Measurements from ENCODE around the gene SPTB. TPM values are rescaled to one million over a fixed set of nuclear protein-coding genes. Genes with fewer than 3 reads are reported as not detected.
A peak's percentile ranks its signal among the peaks of the same experiment; 100 is the strongest.

Gene SPTB
- total and polyA plus RNA-seq, 9 of the 15 experiments (the other 6 are each of a cell fraction or from before 2014, with no cell fraction given) = 0.21 to 45.9 (median 11.7) TPM

- 45% methylated on average over 4 of the region's 8 CpGs for WGBS (ENCODE audit: insufficient coverage, low coverage, missing lambda C conversion rate)
- no peaks in the 10 kb centered on the region for H3K79me2 ChIP-seq (ENCODE audit: control insufficient read depth, insufficient read depth, low read length)
- no peak overlapping the region for H3K4me3 ChIP-seq
- DNase-seq (ENCODE audit: extremely low read depth in 1 of 4, low spot score in 3 of 4) (peak in 2 of 4 experiments; percentile 38 to 46), FAIRE-seq (no peak), ATAC-seq (peak; percentile 39; the same call in 1 of the 3 replicates)
- H3K27me3 ChIP-seq (ENCODE audit: control insufficient read depth in 2 of 2, insufficient read depth in 2 of 2, low read length in 2 of 2) = no peaks in the 10 kb centered on the region
- H4K20me1 ChIP-seq (replicated peaks; ENCODE audit: control insufficient read depth, insufficient read depth, low read length) = no peaks in the 10 kb centered on the region
- H3K9ac ChIP-seq (ENCODE audit: insufficient read depth in 1 of 2, low read depth in 2 of 2, low read length in 2 of 2) = no peak overlapping the region
- no peak overlapping the region for H3K27ac ChIP-seq (ENCODE audit: extremely low read depth, low read depth, low read length)
- no TSS peak for BruUV-seq (replicated peaks)
- CTCF ChIA-PET (ENCODE audit: low intra/inter-chr PET ratio) = no interaction called here
- H3K4me2 ChIP-seq (ENCODE audit: insufficient read depth, low read length) = no peak overlapping the region
- in situ Hi-C loops (cut with MboI) (no loop called here), intact Hi-C loops (cut with micrococcal nuclease) (no loop called here)
- H3K9me3 ChIP-seq (replicated peaks; ENCODE audit: control insufficient read depth, insufficient read depth, low read depth, low read length) = no peaks in the 10 kb centered on the region
- peaks cover 18% of the 10 kb centered on the region; the same call in 1 of the 3 replicates for H3K36me3 ChIP-seq (ENCODE audit: control insufficient read depth, insufficient read depth, low read length)
- POLR2A ChIA-PET = interaction anchor here (0.7 to 1.3 kb wide), 2 partner anchors 15 to 33 kb away, joined by 4 to 5 read pairs; no protein-coding TSS in a partner anchor
- H3K9me1 ChIP-seq (ENCODE audit: control insufficient read depth, insufficient read depth, low read length) = no peaks in the 10 kb centered on the region
- H3K4me1 ChIP-seq (replicated peaks in 1 of 2; ENCODE audit: control insufficient read depth in 2 of 2, insufficient read depth in 2 of 2, low read length in 2 of 2) = no peaks in the 10 kb centered on the region; a peak in 2 of 5 replicates
- H2AFZ ChIP-seq (ENCODE audit: low read depth, low read length) = no peak overlapping the region
- no peak for TF ChIP-seq KLF10 (CRISPR knock-in tag; IDR thresholded peaks at IDR 0.05)
- no peak for TF ChIP-seq MECOM (CRISPR knock-in tag; IDR thresholded peaks at IDR 0.05)
- no peak for TF ChIP-seq ZNF253 (CRISPR knock-in tag; conservative IDR thresholded peaks at IDR 0.05)
- TF ChIP-seq RBM25 (IDR thresholded peaks at IDR 0.05; ENCODE audit: low read depth, low read length, severe bottlenecking) = no peak
- TF ChIP-seq ZNF511 (CRISPR knock-in tag; IDR thresholded peaks at IDR 0.05) = no peak
- TF ChIP-seq NR0B1 (IDR thresholded peaks at IDR 0.05; ENCODE audit: partially characterized antibody) = no peak
- no peak for TF ChIP-seq THAP12 (CRISPR knock-in tag; IDR thresholded peaks at IDR 0.05)
- no peak for TF ChIP-seq ZNF224 (CRISPR knock-in tag; IDR thresholded peaks at IDR 0.05)
These were observed 67.3 kb downstream of the SPTB start for GRCh38 chr14:64812412-64812811.

All from K562 (cell line).